ENCODE data around the gene CDADC1. TPM values are rescaled to one million over a fixed set of nuclear protein-coding genes. Genes with fewer than 3 reads are reported as not detected.

The CDADC1 gene
- total RNA-seq, 1 donor from 2014 or later: 7.2 TPM

GRCh38 chr13:49304763-49305700, 57.3 kb downstream of the CDADC1 start:
- no peak overlapping the region for H2AFZ ChIP-seq (ENCODE audit: low read depth, low read length)
- Mint-ChIP-seq H3K9me3 (ENCODE audit: unreplicated experiment) (no peaks in the 10 kb centered on the region), H3K36me3 (ENCODE audit: low read depth, unreplicated experiment) (peaks cover 17% of the 10 kb centered on the region), H3K4me1 (ENCODE audit: low read depth, unreplicated experiment) (peaks cover 10% of the 10 kb centered on the region), H3K27me3 (ENCODE audit: low read depth, unreplicated experiment) (no peaks in the 10 kb centered on the region), H3K27ac (ENCODE audit: unreplicated experiment) (no peak overlapping the region), H3K4me3 (ENCODE audit: unreplicated experiment) (no peak overlapping the region)
- FAIRE-seq (no peak), DNase-seq (ENCODE audit: low read depth) (no peak)
- H3K9ac ChIP-seq (ENCODE audit: low read length): no peak overlapping the region
- H3K27ac ChIP-seq (ENCODE audit: low read depth, low read length): no peak overlapping the region
- peaks cover 22% of the 10 kb centered on the region for H3K4me1 ChIP-seq (ENCODE audit: insufficient read depth, low read length)
- no peak overlapping the region for H3K4me2 ChIP-seq (ENCODE audit: low read length)
- no peaks in the 10 kb centered on the region for H3K9me3 ChIP-seq (ENCODE audit: insufficient read depth, low read depth, low read length)
- H3K4me3 ChIP-seq (ENCODE audit: insufficient read depth, low read depth, low read length): no peak overlapping the region
- H4K20me1 ChIP-seq (ENCODE audit: insufficient read depth, low read length): no peaks in the 10 kb centered on the region
- TF ChIP-seq CTCF (IDR thresholded peaks at IDR 0.05; ENCODE audit: insufficient read depth, low read depth, low read length) (no peak), EZH2 (IDR thresholded peaks at IDR 0.05; ENCODE audit: insufficient read depth, low read length) (no peak)
- H3K36me3 ChIP-seq (ENCODE audit: insufficient read depth, low read length): no peaks in the 10 kb centered on the region
- no peaks in the 10 kb centered on the region for H3K79me2 ChIP-seq (ENCODE audit: insufficient read depth, low read length)
- no peaks in the 10 kb centered on the region for H3K27me3 ChIP-seq (ENCODE audit: insufficient read depth, low read length)

GRCh38 chr13:49305792-49306425, 58.2 kb downstream of the CDADC1 start:
- FAIRE-seq (no peak), DNase-seq (ENCODE audit: low read depth) (no peak)
- no peaks in the 10 kb centered on the region for H3K79me2 ChIP-seq (ENCODE audit: insufficient read depth, low read length)
- no peaks in the 10 kb centered on the region for H4K20me1 ChIP-seq (ENCODE audit: insufficient read depth, low read length)
- no peaks in the 10 kb centered on the region for H3K36me3 ChIP-seq (ENCODE audit: insufficient read depth, low read length)
- H3K4me3 Mint-ChIP-seq (ENCODE audit: unreplicated experiment): no peak overlapping the region
- H3K4me1 Mint-ChIP-seq (ENCODE audit: low read depth, unreplicated experiment): peaks cover 10% of the 10 kb centered on the region
- H3K36me3 Mint-ChIP-seq (ENCODE audit: low read depth, unreplicated experiment): peaks cover 18% of the 10 kb centered on the region
- no peaks in the 10 kb centered on the region for H3K9me3 Mint-ChIP-seq (ENCODE audit: unreplicated experiment)
- no peak overlapping the region for H3K9ac ChIP-seq (ENCODE audit: low read length)
- H3K4me3 ChIP-seq (ENCODE audit: insufficient read depth, low read depth, low read length): no peak overlapping the region
- no peaks in the 10 kb centered on the region for H3K27me3 Mint-ChIP-seq (ENCODE audit: low read depth, unreplicated experiment)
- no peaks in the 10 kb centered on the region for H3K27me3 ChIP-seq (ENCODE audit: insufficient read depth, low read length)
- H3K4me1 ChIP-seq (ENCODE audit: insufficient read depth, low read length): peaks cover 22% of the 10 kb centered on the region
- H3K9me3 ChIP-seq (ENCODE audit: insufficient read depth, low read depth, low read length): no peaks in the 10 kb centered on the region
- H3K27ac Mint-ChIP-seq (ENCODE audit: unreplicated experiment): no peak overlapping the region
- no peak overlapping the region for H3K4me2 ChIP-seq (ENCODE audit: low read length)
- TF ChIP-seq CTCF (IDR thresholded peaks at IDR 0.05; ENCODE audit: insufficient read depth, low read depth, low read length) (no peak), EZH2 (IDR thresholded peaks at IDR 0.05; ENCODE audit: insufficient read depth, low read length) (no peak)
- H2AFZ ChIP-seq (ENCODE audit: low read depth, low read length): no peak overlapping the region
- H3K27ac ChIP-seq (ENCODE audit: low read depth, low read length): no peak overlapping the region
